Measurements from ENCODE around the gene ITSN1.

Gene ITSN1

DNA sequence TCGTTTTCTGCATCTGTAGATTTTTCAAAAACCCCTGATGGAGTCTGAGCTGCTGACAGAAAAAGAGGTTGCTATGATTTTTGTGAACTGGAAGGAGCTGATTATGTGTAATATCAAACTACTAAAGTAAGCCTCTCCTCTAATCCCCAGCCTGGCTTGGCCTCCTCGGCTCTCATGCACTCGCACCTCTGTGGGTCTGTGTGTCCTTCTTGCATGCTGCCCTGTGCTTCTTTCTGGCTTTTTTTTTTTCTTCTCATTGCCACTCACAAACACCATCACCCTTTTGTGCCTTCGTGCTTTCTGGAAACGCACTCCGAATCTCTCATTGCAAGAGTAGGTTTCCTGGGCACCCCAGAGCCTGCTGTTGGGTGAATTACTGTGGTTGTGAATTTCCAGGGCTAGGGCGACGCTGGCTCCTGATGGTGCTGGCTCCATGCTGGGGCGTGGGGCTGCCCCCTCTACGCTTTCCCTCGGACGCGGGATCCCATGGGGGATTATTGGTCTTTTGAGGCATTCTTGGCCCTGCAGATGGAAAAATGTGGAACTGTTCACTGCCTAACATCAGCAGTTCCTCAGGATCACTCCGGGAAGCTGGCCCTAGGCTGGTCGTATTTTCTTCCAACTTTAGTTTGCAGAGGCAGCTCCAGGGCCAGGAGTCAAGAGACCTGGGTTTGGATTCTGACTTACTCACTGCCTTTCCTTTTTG is 216.5 kb downstream of the ITSN1 start (continued):
- TF ChIP-seq PATZ1 (CRISPR knock-in tag; IDR thresholded peaks at IDR 0.05; ENCODE audit: borderline replicate concordance) (no peak), ZFP3 (CRISPR knock-in tag; IDR thresholded peaks at IDR 0.05) (no peak)

DNA sequence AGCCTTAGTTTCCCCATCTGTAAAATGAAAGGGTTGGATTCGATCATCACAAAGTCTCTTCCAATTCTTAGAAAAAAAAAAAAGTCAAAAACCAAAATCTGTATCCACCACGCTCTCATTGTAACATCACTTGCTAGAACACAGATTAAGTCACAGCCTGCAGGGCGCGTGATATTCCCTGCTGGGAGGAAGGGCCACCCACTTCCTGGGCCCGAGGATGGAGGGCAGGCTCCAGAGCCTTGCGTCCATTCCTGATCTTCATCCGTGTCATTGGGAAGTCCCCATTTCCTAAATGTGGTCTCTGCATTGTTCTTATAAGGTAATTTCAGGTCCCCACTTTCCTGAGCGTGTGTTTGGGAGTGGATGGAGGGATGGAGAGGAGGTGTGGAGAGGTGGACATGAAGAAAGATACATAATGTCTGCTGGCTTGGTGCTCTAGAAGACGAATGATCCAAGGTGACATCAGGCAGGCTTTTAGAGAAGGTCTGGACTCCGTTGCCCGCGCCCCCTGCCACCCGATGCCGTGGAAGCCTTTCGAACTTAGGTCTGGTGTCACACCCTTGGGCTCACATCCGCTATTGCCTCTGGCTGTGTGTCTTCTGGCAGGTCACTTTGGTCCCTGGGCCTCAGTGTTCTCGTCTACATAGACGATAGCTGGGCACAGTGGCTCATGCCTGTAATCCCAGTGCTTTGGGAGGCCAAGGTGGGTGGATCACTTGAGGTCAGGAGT is 217.2 kb downstream of the ITSN1 start:
- TF ChIP-seq TSHZ2 (CRISPR knock-in tag; IDR thresholded peaks at IDR 0.05) = no peak
- TF ChIP-seq BACH2 (CRISPR knock-in tag; IDR thresholded peaks at IDR 0.05; ENCODE audit: borderline replicate concordance) = no peak
- TF ChIP-seq ARNTL (CRISPR knock-in tag; IDR thresholded peaks at IDR 0.05; ENCODE audit: borderline replicate concordance, low read depth) = no peak
- no peak for TF ChIP-seq ISL1 (CRISPR knock-in tag; IDR thresholded peaks at IDR 0.05)
- TF ChIP-seq PATZ1 (CRISPR knock-in tag; IDR thresholded peaks at IDR 0.05; ENCODE audit: borderline replicate concordance) = no peak
- no peak for TF ChIP-seq CSRNP3 (CRISPR knock-in tag; IDR thresholded peaks at IDR 0.05)
- no peak for TF ChIP-seq OSR1 (CRISPR knock-in tag; IDR thresholded peaks at IDR 0.05)
- no peak for TF ChIP-seq CREB5 (CRISPR knock-in tag; IDR thresholded peaks at IDR 0.05; ENCODE audit: low read depth)
- no peak for TF ChIP-seq ZNF8 (CRISPR knock-in tag; IDR thresholded peaks at IDR 0.05)
- TF ChIP-seq SNAI2 (CRISPR knock-in tag; IDR thresholded peaks at IDR 0.05) = no peak
- TF ChIP-seq TCF4 (CRISPR knock-in tag; IDR thresholded peaks at IDR 0.05; ENCODE audit: borderline replicate concordance) = no peak
- TF ChIP-seq, protein P1, sequence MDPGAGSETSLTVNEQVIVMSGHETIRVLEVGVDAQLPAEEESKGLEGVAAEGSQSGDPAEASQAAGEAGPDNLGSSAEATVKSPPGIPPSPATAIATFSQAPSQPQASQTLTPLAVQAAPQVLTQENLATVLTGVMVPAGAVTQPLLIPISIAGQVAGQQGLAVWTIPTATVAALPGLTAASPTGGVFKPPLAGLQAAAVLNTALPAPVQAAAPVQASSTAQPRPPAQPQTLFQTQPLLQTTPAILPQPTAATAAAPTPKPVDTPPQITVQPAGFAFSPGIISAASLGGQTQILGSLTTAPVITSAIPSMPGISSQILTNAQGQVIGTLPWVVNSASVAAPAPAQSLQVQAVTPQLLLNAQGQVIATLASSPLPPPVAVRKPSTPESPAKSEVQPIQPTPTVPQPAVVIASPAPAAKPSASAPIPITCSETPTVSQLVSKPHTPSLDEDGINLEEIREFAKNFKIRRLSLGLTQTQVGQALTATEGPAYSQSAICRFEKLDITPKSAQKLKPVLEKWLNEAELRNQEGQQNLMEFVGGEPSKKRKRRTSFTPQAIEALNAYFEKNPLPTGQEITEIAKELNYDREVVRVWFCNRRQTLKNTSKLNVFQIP (CRISPR knock-in tag; IDR thresholded peaks at IDR 0.05; ENCODE audit: borderline replicate concordance, low read depth) = no peak
- no peak for TF ChIP-seq PPARA (CRISPR knock-in tag; IDR thresholded peaks at IDR 0.05; ENCODE audit: borderline replicate concordance)
- no peak for TF ChIP-seq RARB (CRISPR knock-in tag; IDR thresholded peaks at IDR 0.05)
- TF ChIP-seq ZFP3 (CRISPR knock-in tag; IDR thresholded peaks at IDR 0.05) = no peak
- TF ChIP-seq ZNF565 (CRISPR knock-in tag; conservative IDR thresholded peaks at IDR 0.05; ENCODE audit: low read depth) = no peak
- TF ChIP-seq CSDC2 (CRISPR knock-in tag; IDR thresholded peaks at IDR 0.05) = no peak
- no peak for TF ChIP-seq ZFP30 (CRISPR knock-in tag; IDR thresholded peaks at IDR 0.05)
- no peak for TF ChIP-seq ZNF70 (CRISPR knock-in tag; IDR thresholded peaks at IDR 0.05)
- ATAC-seq = no peak
